ENCODE data around the gene IGHMBP2.

The IGHMBP2 gene

DNA sequence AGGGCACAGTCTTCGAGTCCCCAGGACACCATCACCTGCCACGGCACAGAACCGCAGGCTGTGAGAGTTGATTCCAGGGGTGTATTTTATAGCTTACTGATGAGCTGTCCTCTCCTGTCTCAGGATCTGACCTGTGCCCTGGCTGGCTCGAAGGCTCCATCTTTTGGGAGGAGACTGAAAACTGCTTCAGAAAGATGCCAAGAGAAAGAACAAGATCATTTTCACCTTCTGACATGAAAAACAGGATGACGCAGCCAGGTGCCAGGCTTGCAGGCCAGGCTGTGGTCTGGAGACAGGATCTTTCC, 74.9 kb downstream of the IGHMBP2 start:
- Histone ChIP-seq H3K36me3 (ENCODE audit: control insufficient read depth in 4 of 4, insufficient read depth in 4 of 4, low read length in 3 of 4) (no peaks in the 10 kb centered on the region), H3K27ac (ENCODE audit: insufficient read depth in 1 of 2, low read depth in 1 of 2, low read length in 2 of 2, poor library complexity in 1 of 2, severe bottlenecking in 2 of 2) (no peak overlapping the region), H3K4me1 (ENCODE audit: control extremely low read depth in 1 of 4, control insufficient read depth in 4 of 4, insufficient read depth in 4 of 4, low read length in 3 of 4) (peaks cover 0 to 11% (median 10%) of the 10 kb centered on the region in 4 experiments), H3K27me3 (replicated peaks in 2 of 5; ENCODE audit: control insufficient read depth in 4 of 5, insufficient read depth in 5 of 5, low read length in 4 of 5) (peaks cover 0 to 9% (median 5%) of the 10 kb centered on the region in 5 experiments), H3K4me3 (ENCODE audit: control insufficient read depth in 1 of 7, extremely low read depth in 1 of 7, insufficient read depth in 4 of 7, low read depth in 2 of 7, low read length in 6 of 7) (peak overlapping the region in 1 of 7 experiments; percentile 11), H3K9me3 (ENCODE audit: control extremely low read depth in 1 of 5, control insufficient read depth in 4 of 5, insufficient read depth in 2 of 5, low read depth in 1 of 5, low read length in 4 of 5) (peaks cover 0 to 5% (median 4%) of the 10 kb centered on the region in 5 experiments)
- ChIA-PET POLR2A (no interaction called here), CTCF (interaction anchor here (0.6 kb wide), 1 partner anchor 16 kb away, joined by 3 read pairs; no protein-coding TSS in a partner anchor)
- WGBS (ENCODE audit: insufficient coverage) = 56% methylated on average over 5 of the region's 5 CpGs
- DNase-seq = no peak

DNA sequence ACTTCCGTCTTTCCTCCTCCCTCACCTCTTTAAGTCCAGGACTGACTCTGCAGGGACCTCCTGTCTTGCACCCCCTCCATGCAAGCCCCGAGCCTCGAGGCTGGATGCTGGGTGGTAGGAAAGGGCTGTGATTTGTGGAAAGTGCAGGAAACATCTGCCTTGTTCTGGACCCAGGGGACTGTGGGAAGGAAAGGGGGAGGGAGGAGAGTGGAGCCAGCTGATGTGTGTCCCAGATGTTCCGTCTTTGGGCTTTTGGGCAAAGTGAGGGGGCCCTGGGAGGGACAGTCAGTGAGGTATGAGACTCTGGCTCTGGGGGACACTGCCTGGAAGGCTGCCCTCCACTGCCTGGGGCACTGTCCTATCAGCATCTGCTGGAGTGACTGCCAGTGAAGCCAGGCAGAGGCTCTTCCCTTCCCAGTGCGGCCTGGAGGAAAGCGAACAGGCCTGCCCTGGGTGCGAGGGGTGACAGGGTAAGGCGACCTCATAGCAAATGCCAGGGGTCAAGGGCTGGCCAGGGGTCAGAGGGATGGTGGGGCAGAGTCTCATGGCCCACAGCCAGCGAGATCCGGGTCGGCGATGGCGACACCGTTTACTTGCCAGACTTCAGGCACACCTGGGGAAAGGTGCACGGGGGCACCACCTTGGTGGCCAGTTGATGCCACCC, 75.4 kb downstream of the IGHMBP2 start:
- 83% methylated on average over 8 of the region's 15 CpGs for WGBS (ENCODE audit: insufficient coverage)

DNA sequence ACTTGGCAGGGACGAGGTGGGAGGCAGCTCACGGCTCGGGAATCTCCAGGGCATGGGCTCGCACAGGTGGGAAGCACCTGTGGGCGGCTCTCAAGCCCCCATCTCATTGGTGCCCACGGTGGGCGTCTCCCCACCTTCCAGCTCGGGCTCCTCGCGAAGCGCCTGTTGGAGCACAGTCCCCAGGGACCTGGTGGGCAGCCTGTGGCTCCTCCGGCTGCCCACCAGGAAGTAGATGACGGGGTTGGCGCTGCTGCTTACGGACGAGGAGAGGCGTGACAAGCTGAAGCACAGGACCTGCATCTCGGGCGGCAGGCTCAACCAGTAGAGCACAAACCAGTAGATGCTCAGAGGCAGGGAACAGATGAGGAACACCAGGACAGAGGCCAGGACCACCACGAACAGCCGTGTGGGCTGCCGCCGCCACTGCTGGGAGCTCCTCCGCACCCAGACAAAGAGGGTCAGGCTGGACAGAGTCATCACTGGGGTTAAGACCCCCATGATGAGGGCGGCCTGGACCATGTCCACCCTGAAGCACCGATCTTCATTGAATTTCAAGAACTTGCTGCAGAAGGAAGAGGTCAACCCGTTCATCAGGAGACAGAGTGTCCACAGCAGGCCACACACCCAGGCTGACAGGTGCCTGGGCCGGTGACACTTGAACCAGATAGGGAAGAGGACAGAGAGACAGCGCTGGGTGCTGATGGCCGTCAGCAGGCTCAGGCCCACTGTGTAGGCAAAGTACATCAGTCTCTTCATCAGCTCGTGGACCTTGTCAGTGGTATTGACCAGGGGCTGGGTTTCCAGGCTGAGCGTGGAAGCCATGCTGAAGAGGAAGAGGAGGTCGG, 76.5 kb downstream of the IGHMBP2 start:
- Histone ChIP-seq H3K4me1 (ENCODE audit: control extremely low read depth in 1 of 4, control insufficient read depth in 4 of 4, insufficient read depth in 4 of 4, low read length in 3 of 4) (peaks cover 0 to 11% (median 10%) of the 10 kb centered on the region in 4 experiments), H3K36me3 (ENCODE audit: control insufficient read depth in 4 of 4, insufficient read depth in 4 of 4, low read length in 3 of 4) (no peaks in the 10 kb centered on the region), H3K4me3 (ENCODE audit: control insufficient read depth in 1 of 7, extremely low read depth in 1 of 7, insufficient read depth in 4 of 7, low read depth in 2 of 7, low read length in 6 of 7) (no peak overlapping the region), H3K27ac (ENCODE audit: insufficient read depth in 1 of 2, low read depth in 1 of 2, low read length in 2 of 2, poor library complexity in 1 of 2, severe bottlenecking in 2 of 2) (no peak overlapping the region), H3K27me3 (replicated peaks in 2 of 5; ENCODE audit: control insufficient read depth in 4 of 5, insufficient read depth in 5 of 5, low read length in 4 of 5) (peaks cover 0 to 9% (median 5%) of the 10 kb centered on the region in 5 experiments), H3K9me3 (ENCODE audit: control extremely low read depth in 1 of 5, control insufficient read depth in 4 of 5, insufficient read depth in 2 of 5, low read depth in 1 of 5, low read length in 4 of 5) (peaks cover 0 to 5% (median 4%) of the 10 kb centered on the region in 5 experiments)
- ChIA-PET POLR2A (no interaction called here), CTCF (interaction anchor here (1.5 kb wide), 1 partner anchor 13 kb away, joined by 5 read pairs; no protein-coding TSS in a partner anchor)
- DNase-seq = no peak
- WGBS (ENCODE audit: insufficient coverage) = 86% methylated on average over 31 of the region's 33 CpGs

More for the DNA sequence above, 75.4 kb downstream of the IGHMBP2 start:
- ChIA-PET CTCF (interaction anchor here (0.6 kb wide), 1 partner anchor 17 kb away, joined by 3 read pairs; no protein-coding TSS in a partner anchor), POLR2A (no interaction called here)
- peak in 2 of 3 donors; percentile 48 to 52 for DNase-seq
- Histone ChIP-seq H3K27me3 (replicated peaks in 2 of 5; ENCODE audit: control insufficient read depth in 4 of 5, insufficient read depth in 5 of 5, low read length in 4 of 5) (peaks cover 0 to 9% (median 5%) of the 10 kb centered on the region in 5 experiments), H3K4me3 (ENCODE audit: control insufficient read depth in 1 of 7, extremely low read depth in 1 of 7, insufficient read depth in 4 of 7, low read depth in 2 of 7, low read length in 6 of 7) (no peak overlapping the region), H3K27ac (ENCODE audit: insufficient read depth in 1 of 2, low read depth in 1 of 2, low read length in 2 of 2, poor library complexity in 1 of 2, severe bottlenecking in 2 of 2) (no peak overlapping the region), H3K36me3 (ENCODE audit: control insufficient read depth in 4 of 4, insufficient read depth in 4 of 4, low read length in 3 of 4) (no peaks in the 10 kb centered on the region), H3K4me1 (ENCODE audit: control extremely low read depth in 1 of 4, control insufficient read depth in 4 of 4, insufficient read depth in 4 of 4, low read length in 3 of 4) (peaks cover 0 to 11% (median 10%) of the 10 kb centered on the region in 4 experiments), H3K9me3 (ENCODE audit: control extremely low read depth in 1 of 5, control insufficient read depth in 4 of 5, insufficient read depth in 2 of 5, low read depth in 1 of 5, low read length in 4 of 5) (peaks cover 0 to 5% (median 4%) of the 10 kb centered on the region in 5 experiments)

DNA sequence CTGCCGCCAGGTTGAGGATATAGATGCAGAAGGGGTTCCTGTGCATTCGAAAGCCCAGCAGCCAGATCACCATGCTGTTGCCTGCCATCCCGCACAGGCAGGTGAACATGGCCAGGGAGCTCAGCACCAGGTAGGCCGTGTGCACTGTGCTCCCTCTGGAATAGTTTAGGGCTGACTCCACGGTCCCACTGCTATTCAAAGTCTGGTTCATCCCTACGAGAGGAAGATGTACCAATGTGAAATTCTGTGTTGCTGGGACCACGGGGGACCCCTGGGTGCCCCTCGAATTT, 77.0 kb downstream of the IGHMBP2 start, which contains the start of gene MRGPRD:
MRGPRD (minus strand) TSS at position 211 of the 290 bp plus-strand sequence; CDS start at position 211, 0 bp downstream.
- H3K4me3 ChIP-seq (ENCODE audit: control insufficient read depth in 1 of 7, extremely low read depth in 1 of 7, insufficient read depth in 4 of 7, low read depth in 2 of 7, low read length in 6 of 7) = no peak within 1 kb of the TSS
- peaks cover 0 to 11% (median 10%) of the 10 kb centered on the region in 4 experiments for H3K4me1 ChIP-seq (ENCODE audit: control extremely low read depth in 1 of 4, control insufficient read depth in 4 of 4, insufficient read depth in 4 of 4, low read length in 3 of 4)
- 91% methylated on average over 8 of the region's 8 CpGs for WGBS (ENCODE audit: insufficient coverage)
- DNase-seq = no peak
- CTCF ChIA-PET = interaction anchor here (1.5 kb wide), 1 partner anchor 14 kb away, joined by 5 read pairs; no protein-coding TSS in a partner anchor
- POLR2A ChIA-PET = interaction anchor here (0.8 kb wide), 1 partner anchor 20 kb away, joined by 3 read pairs; no protein-coding TSS in a partner anchor
- no peaks in the 10 kb centered on the region for H3K36me3 ChIP-seq (ENCODE audit: control insufficient read depth in 4 of 4, insufficient read depth in 4 of 4, low read length in 3 of 4)
- H3K9me3 ChIP-seq (ENCODE audit: control extremely low read depth in 1 of 5, control insufficient read depth in 4 of 5, insufficient read depth in 2 of 5, low read depth in 1 of 5, low read length in 4 of 5) = peaks cover 0 to 8% (median 5%) of the 10 kb centered on the region in 5 experiments
- H3K27me3 ChIP-seq (replicated peaks in 2 of 5; ENCODE audit: control insufficient read depth in 4 of 5, insufficient read depth in 5 of 5, low read length in 4 of 5) = peaks cover 0 to 9% (median 5%) of the 10 kb centered on the region in 5 experiments
- H3K27ac ChIP-seq (ENCODE audit: insufficient read depth in 1 of 2, low read depth in 1 of 2, low read length in 2 of 2, poor library complexity in 1 of 2, severe bottlenecking in 2 of 2) = no peak within 1 kb of the TSS

DNA sequence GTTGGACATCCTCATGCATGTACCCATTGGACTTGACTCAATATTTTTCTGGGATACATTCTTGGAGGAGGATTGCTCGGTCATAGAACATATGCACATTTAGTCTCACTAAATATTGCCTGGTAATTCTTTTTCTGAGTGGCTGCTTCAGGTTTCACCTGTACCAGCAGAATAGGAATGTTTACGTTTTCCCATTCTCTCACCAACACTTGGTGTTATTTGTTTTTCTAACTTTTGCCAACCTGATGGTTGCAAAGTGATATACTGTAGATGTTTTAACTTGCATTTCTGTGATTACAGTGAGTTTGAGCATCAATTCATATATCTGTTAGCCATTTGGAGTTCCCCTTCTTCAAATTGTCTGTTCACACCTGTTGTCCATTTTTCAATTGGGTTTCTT, 78.4 kb downstream of the IGHMBP2 start:
- no peak for DNase-seq
- Histone ChIP-seq H3K36me3 (ENCODE audit: control insufficient read depth in 4 of 4, insufficient read depth in 4 of 4, low read length in 3 of 4) (no peaks in the 10 kb centered on the region), H3K4me1 (ENCODE audit: control extremely low read depth in 1 of 4, control insufficient read depth in 4 of 4, insufficient read depth in 4 of 4, low read length in 3 of 4) (peaks cover 0 to 11% (median 10%) of the 10 kb centered on the region in 4 experiments), H3K4me3 (ENCODE audit: control insufficient read depth in 1 of 7, extremely low read depth in 1 of 7, insufficient read depth in 4 of 7, low read depth in 2 of 7, low read length in 6 of 7) (no peak overlapping the region), H3K27ac (ENCODE audit: insufficient read depth in 1 of 2, low read depth in 1 of 2, low read length in 2 of 2, poor library complexity in 1 of 2, severe bottlenecking in 2 of 2) (no peak overlapping the region), H3K27me3 (replicated peaks in 2 of 5; ENCODE audit: control insufficient read depth in 4 of 5, insufficient read depth in 5 of 5, low read length in 4 of 5) (peaks cover 0 to 9% (median 5%) of the 10 kb centered on the region in 5 experiments), H3K9me3 (ENCODE audit: control extremely low read depth in 1 of 5, control insufficient read depth in 4 of 5, insufficient read depth in 2 of 5, low read depth in 1 of 5, low read length in 4 of 5) (peaks cover 0 to 15% (median 7%) of the 10 kb centered on the region in 5 experiments)
- ChIA-PET POLR2A (no interaction called here), CTCF (no interaction called here)
- WGBS (ENCODE audit: insufficient coverage) = 100% methylated on average over 1 of the region's 2 CpGs

DNA sequence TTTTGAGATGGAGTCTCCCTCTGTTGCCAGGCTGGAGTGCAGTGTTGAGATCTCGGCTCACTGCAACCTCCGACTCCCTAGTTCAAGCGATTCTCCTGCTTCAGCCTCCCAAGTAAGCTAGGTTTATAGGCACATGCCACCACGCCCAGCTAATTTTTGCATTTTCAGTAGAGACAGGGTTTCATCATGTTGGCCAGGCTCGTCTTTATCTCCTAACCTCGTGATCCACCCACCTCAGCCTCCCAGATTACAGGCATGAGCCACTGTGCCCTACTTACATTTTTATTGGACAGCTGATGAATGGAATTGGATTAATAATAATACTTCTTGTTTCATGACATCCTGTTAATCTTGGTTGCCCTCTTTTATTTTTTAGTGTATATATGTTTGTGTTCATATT, 80.1 kb downstream of the IGHMBP2 start:
- no peak overlapping the region for H3K27ac ChIP-seq (ENCODE audit: insufficient read depth in 1 of 2, low read depth in 1 of 2, low read length in 2 of 2, poor library complexity in 1 of 2, severe bottlenecking in 2 of 2)
- no peak for DNase-seq
- WGBS (ENCODE audit: insufficient coverage) = 89% methylated on average over 3 of the region's 6 CpGs
- H3K27me3 ChIP-seq (replicated peaks in 2 of 5; ENCODE audit: control insufficient read depth in 4 of 5, insufficient read depth in 5 of 5, low read length in 4 of 5) = peaks cover 0 to 13% (median 2%) of the 10 kb centered on the region in 5 experiments
- peaks cover 0 to 15% (median 9%) of the 10 kb centered on the region in 5 experiments for H3K9me3 ChIP-seq (ENCODE audit: control extremely low read depth in 1 of 5, control insufficient read depth in 4 of 5, insufficient read depth in 2 of 5, low read depth in 1 of 5, low read length in 4 of 5)
- POLR2A ChIA-PET = no interaction called here
- H3K36me3 ChIP-seq (ENCODE audit: control insufficient read depth in 4 of 4, insufficient read depth in 4 of 4, low read length in 3 of 4) = no peaks in the 10 kb centered on the region
- H3K4me3 ChIP-seq (ENCODE audit: control insufficient read depth in 1 of 7, extremely low read depth in 1 of 7, insufficient read depth in 4 of 7, low read depth in 2 of 7, low read length in 6 of 7) = no peak overlapping the region
- CTCF ChIA-PET = no interaction called here
- peaks cover 0 to 5% (median 4%) of the 10 kb centered on the region in 4 experiments for H3K4me1 ChIP-seq (ENCODE audit: control extremely low read depth in 1 of 4, control insufficient read depth in 4 of 4, insufficient read depth in 4 of 4, low read length in 3 of 4)

DNA sequence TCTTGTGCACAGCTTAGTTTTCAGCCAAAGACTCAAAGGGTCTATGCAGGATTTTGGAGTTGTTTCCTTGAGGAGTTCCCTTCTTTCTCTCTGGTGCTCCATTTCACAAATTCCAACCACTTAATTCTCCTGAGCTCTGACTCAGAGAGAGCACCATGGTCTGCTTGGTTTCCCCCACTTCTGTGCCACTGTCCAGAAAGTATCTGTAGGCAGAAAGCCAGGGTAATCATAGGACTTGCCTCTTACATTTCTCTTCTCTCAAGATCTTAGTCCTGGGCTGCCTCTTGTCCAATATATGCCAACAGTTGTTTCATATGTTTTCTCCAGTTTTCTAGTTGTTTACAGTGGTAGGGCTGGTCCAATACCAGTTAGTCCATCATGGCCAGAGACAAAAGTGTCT, 83.5 kb downstream of the IGHMBP2 start:
- peaks cover 0 to 11% (median 6%) of the 10 kb centered on the region in 5 experiments for H3K9me3 ChIP-seq (ENCODE audit: control extremely low read depth in 1 of 5, control insufficient read depth in 4 of 5, insufficient read depth in 2 of 5, low read depth in 1 of 5, low read length in 4 of 5)
- ChIA-PET CTCF (no interaction called here), POLR2A (no interaction called here)
- H3K36me3 ChIP-seq (ENCODE audit: control insufficient read depth in 4 of 4, insufficient read depth in 4 of 4, low read length in 3 of 4) = no peaks in the 10 kb centered on the region
- H3K4me1 ChIP-seq (ENCODE audit: control extremely low read depth in 1 of 4, control insufficient read depth in 4 of 4, insufficient read depth in 4 of 4, low read length in 3 of 4) = no peaks in the 10 kb centered on the region
- DNase-seq = no peak
- H3K27me3 ChIP-seq (replicated peaks in 2 of 5; ENCODE audit: control insufficient read depth in 4 of 5, insufficient read depth in 5 of 5, low read length in 4 of 5) = peaks cover 0 to 16% (median 4%) of the 10 kb centered on the region in 5 experiments
- H3K27ac ChIP-seq (ENCODE audit: insufficient read depth in 1 of 2, low read depth in 1 of 2, low read length in 2 of 2, poor library complexity in 1 of 2, severe bottlenecking in 2 of 2) = no peak overlapping the region
- no peak overlapping the region for H3K4me3 ChIP-seq (ENCODE audit: control insufficient read depth in 1 of 7, extremely low read depth in 1 of 7, insufficient read depth in 4 of 7, low read depth in 2 of 7, low read length in 6 of 7)

All from common myeloid progenitor, CD34-positive (primary cell).